ENCODE measurements around the gene PFDN1.

PFDN1 gene

DNA sequence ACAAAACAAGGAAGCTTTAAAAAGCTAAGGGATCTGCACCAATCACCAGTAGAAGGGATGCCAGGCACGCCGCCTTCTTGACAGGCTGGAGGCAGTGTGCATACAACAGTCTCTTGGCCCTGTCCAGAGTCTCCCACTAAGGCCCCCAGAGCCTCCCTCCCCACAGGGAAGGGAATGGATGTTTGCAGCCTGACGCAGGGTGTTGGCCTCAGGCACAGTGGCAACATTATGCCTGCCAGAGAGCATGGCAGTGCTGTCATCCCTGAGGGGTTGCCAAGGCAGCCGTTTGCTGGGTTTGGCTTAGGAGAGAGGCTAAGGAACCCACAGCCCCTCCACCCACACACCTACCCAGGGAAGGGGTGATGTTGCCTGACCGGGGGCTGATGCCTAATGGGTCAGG is 38.7 kb upstream of the PFDN1 start:
- ChIA-PET CTCF (interaction anchor here (1.4 to 24.4 kb wide), 3 partner anchors 8 to 95 kb away, joined by 5 to 1796 read pairs (median 34); no protein-coding TSS in a partner anchor), POLR2A (no interaction called here)
- no peak for DNase-seq (ENCODE audit: low read depth, low spot score)
- TF ChIP-seq, protein P1, sequence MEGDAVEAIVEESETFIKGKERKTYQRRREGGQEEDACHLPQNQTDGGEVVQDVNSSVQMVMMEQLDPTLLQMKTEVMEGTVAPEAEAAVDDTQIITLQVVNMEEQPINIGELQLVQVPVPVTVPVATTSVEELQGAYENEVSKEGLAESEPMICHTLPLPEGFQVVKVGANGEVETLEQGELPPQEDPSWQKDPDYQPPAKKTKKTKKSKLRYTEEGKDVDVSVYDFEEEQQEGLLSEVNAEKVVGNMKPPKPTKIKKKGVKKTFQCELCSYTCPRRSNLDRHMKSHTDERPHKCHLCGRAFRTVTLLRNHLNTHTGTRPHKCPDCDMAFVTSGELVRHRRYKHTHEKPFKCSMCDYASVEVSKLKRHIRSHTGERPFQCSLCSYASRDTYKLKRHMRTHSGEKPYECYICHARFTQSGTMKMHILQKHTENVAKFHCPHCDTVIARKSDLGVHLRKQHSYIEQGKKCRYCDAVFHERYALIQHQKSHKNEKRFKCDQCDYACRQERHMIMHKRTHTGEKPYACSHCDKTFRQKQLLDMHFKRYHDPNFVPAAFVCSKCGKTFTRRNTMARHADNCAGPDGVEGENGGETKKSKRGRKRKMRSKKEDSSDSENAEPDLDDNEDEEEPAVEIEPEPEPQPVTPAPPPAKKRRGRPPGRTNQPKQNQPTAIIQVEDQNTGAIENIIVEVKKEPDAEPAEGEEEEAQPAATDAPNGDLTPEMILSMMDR (IDR thresholded peaks at IDR 0.05; ENCODE audit: insufficient read depth, low read length, missing control alignments) = no peak
- no peak overlapping the region for H3K4me3 ChIP-seq (ENCODE audit: low read depth, low read length)

DNA sequence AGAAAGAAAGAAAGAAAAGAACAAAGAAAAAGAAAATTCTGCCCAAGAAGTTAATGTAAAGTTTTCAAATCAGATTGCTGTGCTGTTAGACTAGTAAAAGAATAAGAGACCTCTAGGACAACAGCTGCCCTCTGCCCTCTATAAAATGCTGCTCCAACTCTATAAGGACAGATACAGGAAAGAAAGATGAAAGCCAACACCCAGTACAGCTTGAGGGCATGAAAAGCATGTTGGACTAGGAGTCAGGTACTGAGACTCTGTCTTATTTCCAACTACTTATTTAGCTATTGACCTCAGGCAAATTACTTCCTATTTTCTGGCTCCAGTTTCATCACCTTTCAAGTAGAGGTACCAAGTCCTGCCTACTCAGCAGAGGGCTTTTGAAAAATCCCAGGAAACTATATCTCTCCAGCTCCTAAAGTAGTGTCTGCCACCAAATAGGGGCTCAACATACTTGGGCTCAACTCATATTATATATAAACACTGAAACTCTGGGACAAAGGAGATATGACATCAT is 37.8 kb upstream of the PFDN1 start:
- no peak overlapping the region for H3K4me3 ChIP-seq (ENCODE audit: low read depth, low read length)
- POLR2A ChIA-PET = no interaction called here
- no peak for DNase-seq (ENCODE audit: low read depth, low spot score)
- CTCF ChIA-PET = interaction anchor here (1.3 to 24.4 kb wide), 4 partner anchors 9 to 94 kb away, joined by 3 to 1796 read pairs (median 20); no protein-coding TSS in a partner anchor
- TF ChIP-seq, protein P1 (IDR thresholded peaks at IDR 0.05; ENCODE audit: insufficient read depth, low read length, missing control alignments) = no peak

DNA sequence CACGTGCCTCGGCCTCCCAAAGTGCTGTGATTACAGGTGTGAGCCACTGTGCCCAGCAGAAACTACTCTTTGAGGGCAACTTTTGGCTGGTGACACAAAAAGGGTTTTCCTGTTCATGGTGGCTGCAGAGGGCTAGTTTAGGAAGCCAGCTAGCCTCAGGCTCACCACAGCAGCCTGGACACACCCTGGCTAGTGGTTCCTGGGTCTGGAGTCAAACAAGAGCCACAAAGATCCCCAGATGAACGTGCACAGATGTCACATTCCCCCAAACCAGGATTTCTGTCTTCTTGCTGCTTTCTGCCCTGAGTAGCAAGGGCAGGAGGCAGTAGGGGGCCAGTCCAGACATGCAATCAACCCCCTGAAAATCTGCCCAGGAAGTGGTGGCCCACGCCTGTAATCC is 36.7 kb upstream of the PFDN1 start:
- no peak for DNase-seq (ENCODE audit: low read depth, low spot score)
- no peak overlapping the region for H3K4me3 ChIP-seq (ENCODE audit: low read depth, low read length)
- CTCF ChIA-PET = interaction anchor here (4.1 to 24.4 kb wide), 2 partner anchors 12 to 93 kb away, joined by 28 to 1796 read pairs; no protein-coding TSS in a partner anchor
- POLR2A ChIA-PET = no interaction called here
- TF ChIP-seq, protein P1 (IDR thresholded peaks at IDR 0.05; ENCODE audit: insufficient read depth, low read length, missing control alignments) = no peak

DNA sequence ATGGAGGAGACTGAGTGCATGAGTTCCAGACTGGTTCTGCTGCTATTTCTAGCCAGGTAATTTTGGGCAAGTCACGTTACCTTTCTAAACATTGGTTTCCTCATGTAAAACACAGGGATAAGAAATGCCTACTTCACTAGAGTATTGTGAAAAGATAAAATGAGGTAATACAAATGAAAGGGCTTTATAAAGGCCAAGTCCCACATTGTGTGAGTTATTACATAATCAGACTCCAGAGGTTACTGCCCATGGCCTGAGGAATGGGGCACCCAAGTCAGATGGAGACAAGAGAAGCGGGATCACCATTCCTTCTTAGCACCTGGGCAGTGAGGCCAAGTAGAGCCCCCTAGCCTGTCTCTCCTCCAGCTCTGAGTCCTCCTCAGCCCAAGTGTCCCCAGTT is 36.0 kb upstream of the PFDN1 start:
- DNase-seq (ENCODE audit: low read depth, low spot score) = no peak
- H3K4me3 ChIP-seq (ENCODE audit: low read depth, low read length) = no peak overlapping the region
- ChIA-PET POLR2A (no interaction called here), CTCF (interaction anchor here (4.1 to 24.4 kb wide), 2 partner anchors 13 to 93 kb away, joined by 28 to 1796 read pairs; no protein-coding TSS in a partner anchor)
- TF ChIP-seq, protein P1 (IDR thresholded peaks at IDR 0.05; ENCODE audit: insufficient read depth, low read length, missing control alignments) = no peak

DNA sequence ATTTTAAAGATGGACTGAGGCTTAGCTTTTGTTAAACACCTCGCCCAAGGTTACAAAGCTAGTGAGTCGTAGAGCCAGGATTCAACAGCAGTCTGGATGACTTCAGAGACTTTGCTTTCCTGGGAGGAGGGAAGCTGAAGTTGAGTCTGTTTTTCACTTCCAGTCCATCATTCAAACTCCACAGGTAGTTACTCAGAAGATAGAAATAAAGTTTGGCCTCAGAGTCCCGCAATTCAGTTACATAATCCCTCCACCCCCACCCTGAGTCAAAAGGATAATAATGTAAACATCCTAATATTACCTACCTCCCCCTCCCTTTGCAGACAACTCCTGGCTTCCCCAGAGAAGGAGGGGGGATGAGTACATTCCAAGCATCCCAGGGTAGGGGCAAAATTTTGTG is 35.4 kb upstream of the PFDN1 start:
- ChIA-PET CTCF (interaction anchor here (1.1 to 24.4 kb wide), 6 partner anchors 8 to 92 kb away, joined by 3 to 1796 read pairs (median 19); partner anchors contain the start of gene HBEGF), POLR2A (interaction anchor here (3.1 kb wide), 1 partner anchor 8 kb away, joined by 13 read pairs; the partner anchor contains the start of gene HBEGF)
- DNase-seq (ENCODE audit: low read depth, low spot score) = no peak
- TF ChIP-seq, protein P1 (IDR thresholded peaks at IDR 0.05; ENCODE audit: insufficient read depth, low read length, missing control alignments) = no peak
- no peak overlapping the region for H3K4me3 ChIP-seq (ENCODE audit: low read depth, low read length)

DNA sequence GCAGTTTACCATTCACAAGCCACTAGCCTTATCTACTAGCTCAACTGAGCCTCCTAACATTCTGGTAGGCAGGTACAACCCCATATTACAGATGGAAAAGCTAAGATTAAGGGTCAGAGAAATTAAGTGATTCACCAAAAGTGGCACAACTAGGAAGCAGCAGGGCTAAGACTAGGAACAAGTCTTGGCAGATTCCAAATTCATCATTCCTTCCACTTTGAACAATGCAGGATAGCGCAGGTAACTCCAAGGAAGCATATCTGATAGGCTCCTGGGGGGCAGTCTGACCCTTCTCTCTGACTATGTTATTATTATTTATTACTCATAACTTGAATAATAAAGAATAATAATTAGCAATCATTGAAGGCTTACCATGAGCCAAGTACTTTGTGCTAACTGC is 35.0 kb upstream of the PFDN1 start:
- ChIA-PET POLR2A (interaction anchor here (0.6 to 3.1 kb wide), 2 partner anchors 8 to 82 kb away, joined by 3 to 13 read pairs; partner anchors contain the start of gene HBEGF), CTCF (interaction anchor here (1.1 to 24.4 kb wide), 7 partner anchors 8 to 92 kb away, joined by 3 to 1796 read pairs (median 10); partner anchors contain the start of gene HBEGF)
- TF ChIP-seq, protein P1 (IDR thresholded peaks at IDR 0.05; ENCODE audit: insufficient read depth, low read length, missing control alignments) = no peak
- H3K4me3 ChIP-seq (ENCODE audit: low read depth, low read length) = no peak overlapping the region
- no peak for DNase-seq (ENCODE audit: low read depth, low spot score)

Measured in AG04449 (cell line).